NCI-H2196 treated with DMSO at 0.1 percent for 48 hours (cell line): ENCODE measurements around the gene MED9.
"Not testable (repeated sequence)": the region's sequence is repeated elsewhere in the genome, so short reads cannot be mapped to it uniquely, and the experiment has no call there.

Source experiments
- DNase-seq: peaks from one replicate; lab custom pipeline; 2025; ENCODE audit not compliant: unreplicated experiment; lab: John Stamatoyannopoulos, UW

MED9 gene

DNA sequence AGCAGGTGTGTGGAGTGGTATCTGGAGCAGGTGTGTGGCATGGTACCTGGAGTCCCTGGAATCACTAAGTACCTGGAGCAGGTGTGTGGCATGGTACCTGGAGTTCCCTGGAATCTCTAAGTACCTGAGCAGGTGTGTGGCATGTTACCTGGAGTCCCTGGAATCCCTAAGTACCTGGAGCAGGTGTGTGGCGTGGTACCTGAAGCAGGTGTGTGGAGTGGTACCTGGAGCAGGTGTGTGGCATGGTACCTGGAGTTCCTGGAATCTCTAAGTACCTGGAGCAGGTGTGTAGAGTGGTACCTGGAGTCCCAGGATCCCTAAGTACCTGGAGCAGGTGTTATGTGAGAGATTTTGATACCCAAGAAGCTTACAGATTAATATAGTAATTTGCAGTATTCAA is 22.1 kb upstream of the MED9 start:
- DNase-seq, result not testable (repeated sequence)

DNA sequence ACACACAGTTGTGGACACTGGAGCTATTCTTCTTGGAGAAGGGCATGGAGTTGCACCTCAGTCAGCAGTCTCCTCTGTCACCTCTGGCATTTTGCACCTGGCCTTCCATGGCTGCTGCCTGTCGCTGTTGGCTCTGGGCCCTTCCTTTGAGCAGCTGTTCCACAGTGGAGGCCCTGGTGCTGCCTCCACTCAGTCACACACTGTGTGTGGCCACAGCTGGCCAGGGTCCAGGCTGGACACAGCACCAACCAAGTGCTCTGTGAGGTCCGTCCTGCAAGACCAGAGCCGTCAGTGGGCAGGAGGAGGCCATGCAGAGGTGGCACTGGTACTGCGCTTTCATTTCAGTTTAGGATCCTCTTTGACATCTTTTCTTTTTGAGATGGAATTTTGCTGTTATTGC is 21.6 kb upstream of the MED9 start:
- DNase-seq, result no peak

DNA sequence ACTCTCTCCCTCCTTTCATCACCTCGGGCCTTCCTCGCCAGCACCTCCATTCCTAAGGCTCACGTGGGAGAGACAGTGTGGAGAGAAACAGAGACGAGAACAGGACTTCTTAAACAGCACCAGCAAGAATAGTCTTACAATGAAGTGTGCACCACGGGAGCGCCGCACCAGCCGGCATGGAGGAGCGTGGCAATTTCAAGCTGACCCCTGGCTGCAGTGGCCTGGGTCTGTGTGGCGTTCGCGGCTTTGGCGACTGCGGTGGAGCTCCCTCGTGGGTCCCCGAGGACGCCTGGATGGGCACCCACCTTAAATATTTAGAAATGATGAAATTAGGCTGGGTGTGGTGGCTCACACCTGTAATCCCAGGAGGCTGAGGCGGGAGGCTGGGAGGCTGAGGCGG is 20.5 kb upstream of the MED9 start:
- DNase-seq, result no peak

- no peak for DNase-seq
Measured at GRCh38 chr17:17457680-17458079, 19.1 kb upstream of the MED9 start.

DNA sequence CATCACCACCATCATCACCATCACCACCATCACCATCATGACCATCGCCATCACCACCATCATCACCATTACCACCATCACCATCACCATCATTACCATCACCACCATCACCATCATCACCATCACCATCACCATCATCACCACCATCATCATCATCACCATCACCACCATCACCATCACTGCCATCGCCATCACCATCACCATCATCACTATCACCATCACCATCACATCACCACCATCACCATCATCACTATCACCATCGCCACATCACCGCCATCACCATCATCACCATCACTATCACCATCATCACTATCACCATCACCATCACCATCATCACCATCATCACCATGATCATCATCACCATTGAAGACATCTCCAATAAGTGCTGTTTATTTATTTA is 16.8 kb upstream of the MED9 start:
- no peak for DNase-seq

DNA sequence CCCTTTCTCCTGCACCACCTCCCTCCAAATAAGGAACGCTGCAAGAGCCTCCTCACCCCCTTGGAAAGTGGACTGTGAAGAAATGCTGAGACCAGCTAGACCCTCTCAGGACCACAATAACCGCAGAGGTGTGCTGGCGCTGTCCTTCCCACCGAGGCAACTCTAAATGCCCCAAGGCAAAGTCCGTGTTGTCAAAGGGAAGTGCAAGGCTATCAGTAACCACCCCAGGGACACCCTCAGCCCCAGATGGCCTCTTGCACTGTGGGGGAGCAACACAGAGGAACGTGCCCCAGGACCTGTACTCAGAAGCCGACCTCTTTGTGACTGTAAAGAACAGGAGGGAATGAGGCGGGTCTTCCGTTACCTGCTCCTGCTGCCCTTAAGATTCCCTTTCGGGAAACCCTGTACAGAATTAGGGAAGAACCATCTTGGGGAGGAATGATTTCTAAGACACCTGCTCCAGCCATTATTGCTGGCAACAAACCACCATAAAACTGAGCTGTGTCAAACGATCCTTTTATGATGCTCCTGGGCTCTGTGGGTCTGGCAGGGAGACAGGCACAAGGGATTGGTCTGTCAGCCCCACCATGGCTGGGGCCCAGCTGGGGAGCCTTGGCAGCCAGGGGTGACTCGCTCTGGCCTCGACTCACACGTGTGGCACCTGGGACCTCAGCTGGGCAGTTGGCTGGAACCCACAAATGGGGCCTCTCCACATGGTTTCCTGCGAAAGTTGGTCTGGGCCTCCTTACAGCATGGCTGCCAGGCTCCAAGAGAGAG is 14.6 kb upstream of the MED9 start:
- DNase-seq, result no peak

- DNase-seq, result no peak
Measured at GRCh38 chr17:17463821-17464220, 13.0 kb upstream of the MED9 start.

DNA sequence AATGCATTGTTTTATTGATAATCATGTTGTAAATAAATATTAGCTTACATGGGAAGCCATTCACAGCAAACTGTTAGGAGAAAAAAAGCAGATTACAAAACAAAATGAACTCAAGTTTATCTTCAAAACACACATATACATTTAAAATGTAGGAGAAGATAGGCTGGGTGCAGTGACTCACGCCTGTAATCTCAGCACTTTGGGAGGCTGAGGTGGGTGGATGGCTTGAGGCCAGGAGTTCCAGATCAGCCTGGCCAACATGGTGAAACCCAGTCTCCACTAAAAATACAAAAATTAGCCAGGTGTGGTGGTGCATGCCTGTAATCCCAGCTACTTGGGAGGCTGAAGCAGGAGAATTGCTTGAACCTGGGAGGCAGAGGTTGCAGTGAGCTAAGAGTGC is 10.9 kb upstream of the MED9 start:
- DNase-seq, result not testable (repeated sequence)

DNA sequence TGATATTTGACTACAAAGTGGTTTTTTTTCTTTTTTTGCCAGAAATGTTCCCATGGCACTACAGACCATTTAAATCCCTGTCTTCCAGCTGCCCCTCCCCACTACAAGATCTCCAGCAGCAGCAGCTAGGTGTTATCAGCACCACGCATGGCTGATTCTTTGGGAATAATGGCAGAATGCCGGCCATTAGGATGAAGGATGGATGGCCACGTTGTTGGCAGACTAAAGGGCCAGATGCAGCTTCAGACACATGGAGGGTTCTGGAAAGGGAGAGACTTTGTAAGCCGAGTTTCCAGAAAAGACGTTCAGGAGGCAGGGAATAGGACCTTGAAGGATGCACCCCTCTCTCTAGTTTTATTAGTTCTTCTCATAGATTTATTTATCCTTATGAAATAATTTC is 10.3 kb upstream of the MED9 start:
- no peak for DNase-seq

- no peak for DNase-seq
Measured at GRCh38 chr17:17467016-17467415, 9.8 kb upstream of the MED9 start.

GRCh38 chr17:17467720-17468119 is 9.1 kb upstream of the MED9 start:
- no peak for DNase-seq

DNA sequence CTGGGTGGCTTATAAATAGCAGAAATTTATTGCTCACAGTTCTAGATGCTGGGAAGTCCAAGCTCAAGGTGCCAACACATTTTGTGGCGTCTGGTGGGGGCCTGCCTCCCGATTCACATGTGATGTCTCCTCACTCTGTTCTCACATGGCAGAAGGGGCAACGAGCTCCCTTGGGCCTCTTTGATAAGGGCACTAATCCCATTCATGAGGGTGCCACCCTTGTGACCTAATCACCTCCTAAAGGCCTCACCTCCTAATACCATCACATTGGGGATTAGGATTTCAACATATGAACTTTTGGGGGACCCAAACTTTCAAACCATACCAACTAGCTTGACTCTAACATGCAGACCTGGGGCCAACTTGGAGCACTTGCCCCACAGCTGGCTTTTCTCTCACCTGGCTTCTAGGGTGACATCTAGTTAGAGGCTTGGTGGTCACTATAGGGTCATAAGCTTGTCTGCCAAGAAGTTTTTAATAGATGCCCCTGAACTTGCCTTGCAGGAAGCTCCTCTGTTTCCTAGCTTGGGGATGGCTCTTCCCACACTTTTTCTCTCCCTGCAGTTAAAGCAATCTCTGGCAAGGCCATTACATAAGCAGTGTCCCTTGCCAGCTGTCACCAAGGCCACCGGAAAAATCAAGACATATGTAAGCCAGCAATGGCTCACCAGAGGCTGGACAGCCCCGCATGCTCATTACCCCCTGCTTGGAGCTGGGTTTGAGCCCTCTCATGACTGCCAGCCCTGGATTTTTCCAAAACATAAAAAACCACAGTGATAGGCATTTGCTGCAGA is 8.4 kb upstream of the MED9 start:
- DNase-seq, result no peak

DNA sequence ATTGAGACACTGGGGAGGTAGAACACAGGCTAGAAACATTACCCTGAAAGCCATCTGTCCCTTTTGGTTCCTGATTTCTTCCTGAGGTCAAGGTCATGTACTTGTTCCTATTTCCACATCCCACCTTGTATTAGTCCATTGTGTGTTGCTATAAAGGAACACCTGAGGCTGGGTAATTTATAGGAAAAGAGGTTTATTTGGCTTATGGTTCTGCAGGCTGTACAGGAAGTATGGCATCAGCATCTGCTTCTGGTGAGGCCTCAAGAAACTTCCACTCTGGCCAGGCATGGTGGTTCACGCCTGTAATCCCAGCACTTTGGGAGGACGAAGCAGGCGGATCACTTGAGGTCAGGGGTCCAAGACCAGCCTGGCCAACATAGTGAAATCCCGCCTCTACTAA is 7.4 kb upstream of the MED9 start:
- no peak for DNase-seq

- DNase-seq, result no peak
Measured at GRCh38 chr17:17469996-17470395, 6.8 kb upstream of the MED9 start.

GRCh38 chr17:17472333-17472920 is 4.4 kb upstream of the MED9 start:
- no peak for DNase-seq

GRCh38 chr17:17474341-17474740 is 2.5 kb upstream of the MED9 start:
- DNase-seq, result no peak

- DNase-seq, result no peak
Measured at GRCh38 chr17:17479209-17479608, 2.4 kb downstream of the MED9 start.

DNA sequence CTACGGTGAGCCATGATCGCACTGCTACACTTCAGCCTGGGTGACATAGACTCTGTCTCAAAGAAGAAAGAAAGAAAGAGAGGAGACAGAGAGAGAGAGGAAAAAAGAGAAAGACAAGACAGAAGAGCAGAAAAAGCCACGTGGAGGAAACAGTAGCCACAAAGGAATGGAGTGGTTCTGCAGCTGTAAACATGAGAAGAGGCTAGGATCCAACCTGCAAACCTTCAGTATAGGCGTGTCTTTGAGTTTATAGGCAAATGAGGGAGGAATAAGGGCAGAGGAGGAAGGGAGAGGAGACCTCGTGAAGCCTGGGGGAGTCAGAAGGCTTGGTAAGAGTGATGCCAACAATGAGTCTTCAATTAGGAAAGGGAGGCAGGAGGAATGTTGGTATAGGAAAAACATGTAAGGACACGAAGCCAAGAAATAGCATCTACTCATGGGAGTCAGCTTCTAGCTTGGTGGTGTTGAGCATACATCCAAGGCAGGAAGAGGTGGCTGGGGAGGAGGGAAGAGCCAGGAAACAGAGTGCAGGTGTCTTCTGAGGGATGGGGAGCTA is 3.9 kb downstream of the MED9 start:
- DNase-seq, result no peak

- DNase-seq, result no peak
Measured at GRCh38 chr17:17481860-17482259, 5.1 kb downstream of the MED9 start.

GRCh38 chr17:17484451-17484899 is 7.7 kb downstream of the MED9 start:
- no peak for DNase-seq

DNA sequence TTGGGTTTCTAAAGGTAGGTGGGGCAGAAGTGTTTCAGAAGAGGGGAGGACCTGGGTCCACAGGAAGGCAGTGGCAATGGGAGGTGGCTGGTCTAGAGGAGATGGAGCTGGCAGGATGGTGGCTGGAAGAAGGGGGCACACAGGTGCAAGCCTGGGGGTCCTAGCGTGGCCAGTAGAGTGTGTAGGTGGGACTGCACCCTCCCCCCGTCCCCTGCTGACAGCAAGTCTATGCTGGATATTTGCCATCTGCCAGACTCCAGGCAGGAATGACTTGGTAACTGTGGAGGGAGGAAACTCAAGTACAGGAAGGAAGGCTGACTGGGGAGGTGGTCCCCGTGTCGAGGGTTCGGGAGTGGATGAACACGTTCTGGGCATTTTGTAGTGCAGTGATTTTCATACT is 8.6 kb downstream of the MED9 start:
- DNase-seq, result no peak

GRCh38 chr17:17486416-17486815 is 9.6 kb downstream of the MED9 start:
- not testable (repeated sequence) for DNase-seq
